ENCODE measurements around the gene EEF1AKMT2.

- TF ChIP-seq RFX5 (IDR thresholded peaks at IDR 0.05) (no peak), CTCF (IDR thresholded peaks at IDR 0.05) (no peak), MAX (IDR thresholded peaks at IDR 0.05) (no peak), USF2 (IDR thresholded peaks at IDR 0.05) (no peak), JUNB (IDR thresholded peaks at IDR 0.05) (no peak), ESRRA (IDR thresholded peaks at IDR 0.05; ENCODE audit: borderline replicate concordance, low read length) (no peak), HES2 (IDR thresholded peaks at IDR 0.05) (no peak), CEBPB (IDR thresholded peaks at IDR 0.05) (no peak), FOSL2 (IDR thresholded peaks at IDR 0.05) (no peak), FOSL2 (CRISPR knock-in tag; IDR thresholded peaks at IDR 0.05) (no peak), REST (IDR thresholded peaks at IDR 0.05) (no peak), POLR2A (IDR thresholded peaks at IDR 0.05; ENCODE audit: low read length) (no peak)
Measured at GRCh38 chr10:124728071-124728829, 63.4 kb downstream of the EEF1AKMT2 start.
